GM20000 (cell line): Measurements from ENCODE around the gene CMTM6.
"Not testable (repeated sequence)": the region's sequence is repeated elsewhere in the genome, so short reads cannot be mapped to it uniquely, and the experiment has no call there.

Source experiments
- DNase-seq: peaks from one replicate; pipeline ENCODE4 v3.0.0; 2012; ENCODE audit warnings: low spot score
- TF ChIP-seq, protein P1 (sequence below): IDR thresholded peaks from 2 replicates; pipeline ENCODE4 v1.5.1; 2012; ENCODE audit warnings: mild to moderate bottlenecking, control low read depth; ENCODE audit errors: extremely low read depth, missing control alignments

The CMTM6 gene

DNA sequence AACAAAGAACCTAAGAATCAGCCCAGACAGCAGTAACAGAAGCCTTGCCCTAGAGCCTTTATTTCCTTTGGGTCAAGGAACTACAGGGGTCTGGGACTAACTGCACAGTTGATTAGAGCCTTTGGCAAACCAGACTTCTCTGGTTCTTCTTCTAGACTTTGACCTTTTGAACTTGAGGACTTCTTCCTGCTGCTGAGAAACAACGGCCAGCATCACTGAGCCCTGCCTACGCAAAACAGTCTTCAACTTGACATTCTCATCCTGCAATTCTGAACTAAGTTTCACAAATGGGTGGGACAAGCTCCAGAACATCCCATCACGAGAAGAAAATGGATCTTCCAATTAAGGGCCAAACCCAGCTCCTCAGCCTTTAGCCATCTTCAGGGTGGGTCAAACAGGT, 31.4 kb downstream of the CMTM6 start:
- TF ChIP-seq, protein P1, sequence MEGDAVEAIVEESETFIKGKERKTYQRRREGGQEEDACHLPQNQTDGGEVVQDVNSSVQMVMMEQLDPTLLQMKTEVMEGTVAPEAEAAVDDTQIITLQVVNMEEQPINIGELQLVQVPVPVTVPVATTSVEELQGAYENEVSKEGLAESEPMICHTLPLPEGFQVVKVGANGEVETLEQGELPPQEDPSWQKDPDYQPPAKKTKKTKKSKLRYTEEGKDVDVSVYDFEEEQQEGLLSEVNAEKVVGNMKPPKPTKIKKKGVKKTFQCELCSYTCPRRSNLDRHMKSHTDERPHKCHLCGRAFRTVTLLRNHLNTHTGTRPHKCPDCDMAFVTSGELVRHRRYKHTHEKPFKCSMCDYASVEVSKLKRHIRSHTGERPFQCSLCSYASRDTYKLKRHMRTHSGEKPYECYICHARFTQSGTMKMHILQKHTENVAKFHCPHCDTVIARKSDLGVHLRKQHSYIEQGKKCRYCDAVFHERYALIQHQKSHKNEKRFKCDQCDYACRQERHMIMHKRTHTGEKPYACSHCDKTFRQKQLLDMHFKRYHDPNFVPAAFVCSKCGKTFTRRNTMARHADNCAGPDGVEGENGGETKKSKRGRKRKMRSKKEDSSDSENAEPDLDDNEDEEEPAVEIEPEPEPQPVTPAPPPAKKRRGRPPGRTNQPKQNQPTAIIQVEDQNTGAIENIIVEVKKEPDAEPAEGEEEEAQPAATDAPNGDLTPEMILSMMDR: no peak

DNA sequence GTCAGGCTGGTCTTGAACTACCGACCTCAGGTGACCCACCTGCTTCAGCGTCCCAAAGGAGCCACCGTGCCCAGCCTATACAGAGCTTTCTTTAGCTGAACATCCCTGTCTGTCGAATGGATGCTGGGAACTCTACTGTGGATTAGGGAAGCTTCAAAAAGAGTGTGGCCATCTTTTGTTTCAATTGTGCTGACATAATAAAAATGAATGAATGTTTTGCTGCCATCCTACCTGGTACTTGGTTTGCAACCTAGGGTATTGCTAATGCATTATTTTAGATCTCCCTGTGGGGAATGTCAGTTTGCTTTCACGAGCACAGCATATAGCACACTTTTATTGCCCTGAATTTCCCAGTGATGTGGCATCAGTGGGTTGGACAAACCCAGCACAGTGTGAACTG, 32.3 kb downstream of the CMTM6 start:
- no peak for DNase-seq
- TF ChIP-seq, protein P1: no peak

More for the DNA sequence above, 31.4 kb downstream of the CMTM6 start:
- no peak for DNase-seq

DNA sequence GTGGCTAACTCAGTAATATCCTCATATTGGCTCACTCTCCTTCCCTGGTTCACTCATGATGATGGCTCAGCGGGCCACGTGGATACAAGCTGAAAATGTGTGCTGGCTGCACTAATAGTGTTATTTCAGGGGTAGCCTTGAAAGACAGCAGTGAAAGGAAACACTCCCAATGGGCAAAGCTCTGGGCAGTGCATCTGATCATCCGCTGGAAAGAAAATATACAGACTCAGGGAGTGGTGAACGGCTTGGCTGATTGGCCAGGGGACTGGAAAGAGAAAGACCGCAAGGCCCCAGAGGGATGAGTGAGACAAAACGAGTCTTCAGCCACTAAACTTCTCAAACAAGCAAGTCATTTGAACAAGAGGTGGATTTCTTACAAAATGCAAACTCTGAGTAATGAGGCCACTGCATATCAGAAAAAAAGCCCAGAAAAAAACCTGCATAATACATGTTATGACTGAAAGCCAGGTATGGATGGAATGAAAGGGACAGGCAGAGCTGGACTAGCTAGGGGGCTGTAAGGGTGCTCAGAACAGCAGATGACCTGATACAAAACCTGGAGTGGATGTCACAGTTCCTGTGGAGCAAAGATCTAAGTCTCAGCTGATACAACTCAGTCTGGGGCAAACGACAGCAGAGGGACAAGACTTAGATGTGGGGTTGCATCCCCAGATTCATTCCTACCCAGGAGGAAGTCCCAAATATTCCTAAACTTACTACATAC, 33.3 kb downstream of the CMTM6 start:
- TF ChIP-seq, protein P1: no peak
- peak; percentile 38 for DNase-seq

DNA sequence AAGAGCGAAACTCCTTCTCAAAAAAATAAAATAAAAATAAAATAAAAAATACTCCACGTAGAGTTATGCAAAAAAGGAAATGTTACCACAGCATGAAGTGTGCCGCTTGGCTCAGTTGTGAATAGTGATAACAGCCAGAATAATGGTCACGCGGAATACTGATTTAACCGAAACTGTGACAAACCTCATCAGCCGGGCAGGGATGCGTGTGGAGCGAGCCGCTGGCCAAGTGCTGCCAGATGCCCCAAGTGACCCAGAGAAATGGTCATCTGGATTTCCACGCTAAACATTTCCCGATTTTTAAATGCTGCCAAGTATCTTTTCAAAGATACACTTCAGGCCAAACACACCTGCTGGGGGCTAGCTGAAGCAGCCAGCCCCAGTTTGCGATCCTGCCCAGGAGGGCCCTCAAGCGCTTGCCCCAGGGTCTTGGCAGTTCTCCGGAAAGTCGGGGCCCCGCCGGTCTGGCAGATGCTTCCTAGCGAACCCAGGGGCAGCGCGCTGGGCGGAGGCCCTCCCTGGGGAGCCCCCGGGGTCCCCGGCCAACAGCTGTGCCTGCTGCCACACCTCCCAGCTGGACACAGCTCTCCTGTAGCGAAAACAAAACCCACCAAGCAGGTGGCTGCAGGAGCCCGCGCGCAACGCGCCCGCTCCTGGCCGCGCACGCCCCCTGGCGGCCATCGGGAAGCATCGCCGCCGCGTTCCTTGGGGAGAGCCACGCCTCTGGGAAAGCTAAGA, 35.1 kb downstream of the CMTM6 start:
- TF ChIP-seq, protein P1: peak; percentile 99
- peak; percentile 86 for DNase-seq

DNA sequence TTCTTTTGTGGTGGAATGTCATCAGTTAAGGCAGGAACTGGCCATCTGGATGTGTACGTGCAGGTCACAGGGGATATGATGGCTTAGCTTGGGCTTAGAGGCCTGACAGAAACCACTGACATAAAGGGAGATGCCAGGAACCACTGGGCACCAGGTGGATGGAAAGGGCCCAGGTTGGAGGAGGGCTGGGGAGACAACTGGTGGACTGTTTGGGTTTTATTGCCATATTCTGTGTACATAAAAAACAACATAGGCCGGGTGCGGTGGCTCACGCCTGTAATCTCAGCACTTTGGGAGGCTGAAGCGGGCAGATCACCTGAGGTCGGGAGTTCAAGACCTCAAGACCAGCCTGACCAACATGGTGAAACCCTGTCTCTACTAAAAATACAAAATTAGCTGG, 35.8 kb downstream of the CMTM6 start:
- not testable (repeated sequence) for DNase-seq

DNA sequence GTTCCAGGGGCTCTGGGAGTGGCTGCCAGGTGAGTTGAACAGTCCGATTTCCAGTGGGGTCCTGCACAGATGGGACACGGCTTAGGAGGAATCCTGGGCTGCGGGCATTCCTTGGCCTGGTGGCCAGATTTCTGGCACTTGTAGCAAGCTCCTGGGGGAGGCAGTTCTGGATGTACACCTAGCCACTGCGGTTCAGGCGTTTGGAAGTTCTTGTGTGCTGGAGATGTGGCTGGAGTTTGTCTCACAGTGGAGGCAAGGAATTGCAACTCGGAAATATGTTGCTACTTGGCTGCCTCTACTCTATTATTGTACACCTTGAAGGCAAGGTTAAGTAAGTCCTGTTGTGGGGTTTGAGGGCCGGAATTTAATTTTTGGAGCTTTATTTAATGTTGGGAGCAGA, 37.9 kb downstream of the CMTM6 start:
- not testable (repeated sequence) for DNase-seq

DNA sequence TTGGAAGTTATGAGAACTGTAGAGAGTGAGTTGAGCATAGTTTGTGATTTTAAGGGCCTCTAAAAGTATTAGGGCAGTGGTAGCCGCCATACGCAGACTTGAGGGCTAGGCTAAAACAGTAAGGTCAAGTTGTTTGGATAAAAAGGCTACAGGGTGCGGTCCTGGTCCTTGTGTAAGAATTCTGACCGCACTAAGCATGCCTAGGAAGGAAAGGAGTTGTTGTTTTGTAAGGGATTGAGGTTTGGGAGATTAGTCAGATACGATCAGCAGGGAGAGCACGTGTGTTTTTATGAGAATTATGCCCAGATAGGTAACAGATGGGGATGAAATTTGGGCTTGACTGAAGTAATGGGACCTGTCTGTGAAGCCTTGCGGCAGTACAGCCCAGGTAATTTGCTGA, 39.2 kb downstream of the CMTM6 start:
- DNase-seq: not testable (repeated sequence)

DNA sequence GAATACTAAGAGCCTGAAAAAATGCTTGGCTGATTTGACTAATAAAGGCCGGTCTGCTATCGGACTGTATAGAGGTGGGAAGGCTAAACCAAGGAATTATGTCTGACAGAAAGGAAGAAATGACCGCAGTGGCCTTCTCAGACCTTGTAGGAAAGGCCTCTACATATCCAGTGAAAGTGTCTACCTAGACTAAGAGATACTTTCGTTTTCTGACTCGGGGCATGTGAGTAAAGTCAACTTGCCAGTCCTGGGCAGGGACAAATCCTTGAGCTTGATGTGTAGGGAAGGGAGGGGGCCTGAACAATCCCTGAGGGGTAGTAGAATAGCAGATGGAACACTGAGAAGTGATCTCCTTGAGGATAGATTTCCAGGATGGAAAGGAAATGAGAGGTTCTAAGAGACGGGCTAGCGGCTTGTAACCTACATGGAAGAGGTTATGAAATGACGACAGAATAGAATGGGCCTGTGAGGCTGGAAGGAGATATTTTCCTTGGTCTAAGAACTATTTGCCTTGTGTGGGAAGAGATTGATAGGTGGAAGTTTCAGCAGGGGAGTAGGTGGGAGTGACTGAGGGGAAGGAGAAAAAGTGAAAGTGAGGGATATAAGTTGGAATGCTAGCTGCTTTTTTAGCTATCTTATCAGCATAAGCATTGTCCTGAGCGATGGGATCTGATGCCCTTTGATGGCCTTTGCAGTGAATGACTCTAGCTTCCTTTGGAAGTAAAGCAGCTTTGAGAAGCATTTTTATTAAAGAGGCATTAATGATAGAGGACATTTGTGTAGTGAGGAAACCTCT, 40.3 kb downstream of the CMTM6 start:
- not testable (repeated sequence) for DNase-seq

DNA sequence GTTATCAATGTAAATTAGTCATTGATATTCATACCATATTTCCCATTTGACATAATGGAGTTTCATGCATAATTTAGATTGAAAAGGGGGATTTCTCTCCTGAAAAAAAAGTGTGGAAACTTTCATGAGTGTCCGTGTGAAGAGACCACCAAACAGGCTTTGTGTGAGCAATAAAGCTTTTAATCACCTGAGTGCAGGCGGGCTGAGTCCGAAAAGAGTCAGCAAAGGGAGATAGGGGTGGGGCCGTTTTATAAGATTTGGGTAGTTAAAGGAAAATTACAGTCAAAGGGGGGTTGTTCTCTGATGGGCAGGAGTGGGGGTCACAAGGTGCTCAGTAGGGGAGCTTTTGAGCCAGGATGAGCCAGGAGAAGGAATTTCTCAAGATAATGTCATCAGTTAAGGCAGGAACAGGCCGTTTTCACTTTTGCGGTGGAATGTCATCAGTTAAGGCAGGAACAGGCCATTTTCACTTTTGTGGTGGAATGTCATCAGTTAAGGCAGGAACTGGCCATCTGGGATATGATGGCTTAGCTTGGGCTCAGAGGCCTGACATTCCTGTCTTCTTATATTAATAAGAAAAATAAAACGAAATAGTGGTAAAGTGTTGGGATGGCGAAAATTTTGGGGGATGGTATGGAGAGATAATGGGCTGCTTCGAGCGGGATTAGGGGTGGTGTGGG, 41.7 kb downstream of the CMTM6 start:
- DNase-seq: not testable (repeated sequence)
